ENCODE results near the gene PIGQ. TPM values are rescaled to one million over a fixed set of nuclear protein-coding genes. Genes with fewer than 3 reads are reported as not detected.
"Not testable (repeated sequence)": the region's sequence is repeated elsewhere in the genome, so short reads cannot be mapped to it uniquely, and the experiment has no call there.

Gene PIGQ
- total and polyA plus RNA-seq, 9 donors: 12.2 to 23.2 (median 17.8) TPM

- DNase-seq: no peak
- Histone ChIP-seq H3K4me1 (ENCODE audit: control insufficient read depth, insufficient read depth, low read length) (peaks cover 28% of the 10 kb centered on the region), H3K36me3 (ENCODE audit: control insufficient read depth, insufficient read depth, low read length) (peaks cover 20% of the 10 kb centered on the region), H3K27ac (ENCODE audit: low read length) (no peak overlapping the region), H3K4me3 (ENCODE audit: low read length) (no peak overlapping the region), H3K9me3 (replicated peaks; ENCODE audit: control insufficient read depth, low read depth, low read length) (no peaks in the 10 kb centered on the region), H3K27me3 (ENCODE audit: control insufficient read depth, insufficient read depth, low read length) (no peaks in the 10 kb centered on the region)
- WGBS (ENCODE audit: insufficient coverage): 93% methylated on average over 5 of the region's 9 CpGs
Observed at GRCh38 chr16:593406-593805, 23.6 kb downstream of the PIGQ start.

GRCh38 chr16:593807-594206, 24.0 kb downstream of the PIGQ start:
- DNase-seq: no peak
- 85% methylated on average over 15 of the region's 16 CpGs for WGBS (ENCODE audit: insufficient coverage)
- H3K9me3 ChIP-seq (replicated peaks; ENCODE audit: control insufficient read depth, low read depth, low read length): no peaks in the 10 kb centered on the region
- no peaks in the 10 kb centered on the region for H3K27me3 ChIP-seq (ENCODE audit: control insufficient read depth, insufficient read depth, low read length)
- H3K36me3 ChIP-seq (ENCODE audit: control insufficient read depth, insufficient read depth, low read length): peaks cover 21% of the 10 kb centered on the region
- no peak overlapping the region for H3K27ac ChIP-seq (ENCODE audit: low read length)
- peaks cover 25% of the 10 kb centered on the region for H3K4me1 ChIP-seq (ENCODE audit: control insufficient read depth, insufficient read depth, low read length)
- no peak overlapping the region for H3K4me3 ChIP-seq (ENCODE audit: low read length)

GRCh38 chr16:595094-595528, 25.3 kb downstream of the PIGQ start:
- Histone ChIP-seq H3K27ac (ENCODE audit: low read length) (no peak overlapping the region), H3K4me3 (ENCODE audit: low read length) (no peak overlapping the region), H3K9me3 (replicated peaks; ENCODE audit: control insufficient read depth, low read depth, low read length) (no peaks in the 10 kb centered on the region), H3K4me1 (ENCODE audit: control insufficient read depth, insufficient read depth, low read length) (peaks cover 25% of the 10 kb centered on the region), H3K27me3 (ENCODE audit: control insufficient read depth, insufficient read depth, low read length) (no peaks in the 10 kb centered on the region), H3K36me3 (ENCODE audit: control insufficient read depth, insufficient read depth, low read length) (peaks cover 28% of the 10 kb centered on the region)
- no peak for DNase-seq
- WGBS (ENCODE audit: insufficient coverage): 76% methylated on average over 5 of the region's 18 CpGs

- Histone ChIP-seq H3K4me3 (ENCODE audit: low read length) (no peak overlapping the region), H3K36me3 (ENCODE audit: control insufficient read depth, insufficient read depth, low read length) (peaks cover 28% of the 10 kb centered on the region), H3K4me1 (ENCODE audit: control insufficient read depth, insufficient read depth, low read length) (peaks cover 17% of the 10 kb centered on the region), H3K27ac (ENCODE audit: low read length) (no peak overlapping the region), H3K27me3 (ENCODE audit: control insufficient read depth, insufficient read depth, low read length) (no peaks in the 10 kb centered on the region), H3K9me3 (replicated peaks; ENCODE audit: control insufficient read depth, low read depth, low read length) (no peaks in the 10 kb centered on the region)
- no peak for DNase-seq
- WGBS (ENCODE audit: insufficient coverage): 86% methylated on average over 34 of the region's 34 CpGs
Observed at GRCh38 chr16:595942-596735, 26.4 kb downstream of the PIGQ start.

GRCh38 chr16:596736-597060, 26.9 kb downstream of the PIGQ start:
- H3K36me3 ChIP-seq (ENCODE audit: control insufficient read depth, insufficient read depth, low read length): peaks cover 32% of the 10 kb centered on the region
- H3K4me1 ChIP-seq (ENCODE audit: control insufficient read depth, insufficient read depth, low read length): peaks cover 15% of the 10 kb centered on the region

GRCh38 chr16:597655-598054, 27.9 kb downstream of the PIGQ start:
- WGBS (ENCODE audit: insufficient coverage): 92% methylated on average over 2 of the region's 7 CpGs
- peaks cover 28% of the 10 kb centered on the region for H3K36me3 ChIP-seq (ENCODE audit: control insufficient read depth, insufficient read depth, low read length)
- H3K4me3 ChIP-seq (ENCODE audit: low read length); H3K9me3 ChIP-seq (replicated peaks; ENCODE audit: control insufficient read depth, low read depth, low read length); H3K27ac ChIP-seq (ENCODE audit: low read length); DNase-seq; H3K27me3 ChIP-seq (ENCODE audit: control insufficient read depth, insufficient read depth, low read length): not testable (repeated sequence)
- peaks cover 13% of the 10 kb centered on the region for H3K4me1 ChIP-seq (ENCODE audit: control insufficient read depth, insufficient read depth, low read length)

More at GRCh38 chr16:596736-597060, 26.9 kb downstream of the PIGQ start:
- H3K27ac ChIP-seq (ENCODE audit: low read length): no peak overlapping the region
- H3K27me3 ChIP-seq (ENCODE audit: control insufficient read depth, insufficient read depth, low read length): no peaks in the 10 kb centered on the region
- H3K9me3 ChIP-seq (replicated peaks; ENCODE audit: control insufficient read depth, low read depth, low read length): no peaks in the 10 kb centered on the region
- no peak for DNase-seq
- H3K4me3 ChIP-seq (ENCODE audit: low read length): no peak overlapping the region
- 97% methylated on average over 12 of the region's 12 CpGs for WGBS (ENCODE audit: insufficient coverage)

- Histone ChIP-seq H3K36me3 (ENCODE audit: control insufficient read depth, insufficient read depth, low read length) (peaks cover 18% of the 10 kb centered on the region), H3K4me1 (ENCODE audit: control insufficient read depth, insufficient read depth, low read length) (peaks cover 6% of the 10 kb centered on the region), H3K9me3 (replicated peaks; ENCODE audit: control insufficient read depth, low read depth, low read length) (no peaks in the 10 kb centered on the region), H3K4me3 (ENCODE audit: low read length) (no peak overlapping the region), H3K27me3 (ENCODE audit: control insufficient read depth, insufficient read depth, low read length) (no peaks in the 10 kb centered on the region), H3K27ac (ENCODE audit: low read length) (no peak overlapping the region)
- DNase-seq: no peak
- WGBS (ENCODE audit: insufficient coverage): 98% methylated on average over 37 of the region's 43 CpGs
Observed at GRCh38 chr16:598823-599739, 29.3 kb downstream of the PIGQ start.

- peaks cover 4% of the 10 kb centered on the region for H3K9me3 ChIP-seq (replicated peaks; ENCODE audit: control insufficient read depth, low read depth, low read length)
- H3K4me1 ChIP-seq (ENCODE audit: control insufficient read depth, insufficient read depth, low read length): peaks cover 5% of the 10 kb centered on the region
- no CpG with 5 or more reads among the region's 7 CpGs for WGBS (ENCODE audit: insufficient coverage)
- H3K36me3 ChIP-seq (ENCODE audit: control insufficient read depth, insufficient read depth, low read length): peaks cover 18% of the 10 kb centered on the region
- no peak for DNase-seq
- H3K27ac ChIP-seq (ENCODE audit: low read length): no peak overlapping the region
- no peaks in the 10 kb centered on the region for H3K27me3 ChIP-seq (ENCODE audit: control insufficient read depth, insufficient read depth, low read length)
- H3K4me3 ChIP-seq (ENCODE audit: low read length): no peak overlapping the region
Observed at GRCh38 chr16:600781-601180, 31.0 kb downstream of the PIGQ start.

GRCh38 chr16:603933-604332, 34.2 kb downstream of the PIGQ start:
- WGBS (ENCODE audit: insufficient coverage): no CpG with 5 or more reads among the region's 5 CpGs

GRCh38 chr16:606656-607307, 37.0 kb downstream of the PIGQ start:
- Histone ChIP-seq H3K9me3 (replicated peaks; ENCODE audit: control insufficient read depth, low read depth, low read length) (peaks cover 4% of the 10 kb centered on the region), H3K36me3 (ENCODE audit: control insufficient read depth, insufficient read depth, low read length) (no peaks in the 10 kb centered on the region), H3K27me3 (ENCODE audit: control insufficient read depth, insufficient read depth, low read length) (no peaks in the 10 kb centered on the region), H3K4me3 (ENCODE audit: low read length) (no peak overlapping the region), H3K27ac (ENCODE audit: low read length) (no peak overlapping the region), H3K4me1 (ENCODE audit: control insufficient read depth, insufficient read depth, low read length) (peaks cover 4% of the 10 kb centered on the region)
- no peak for DNase-seq
- WGBS (ENCODE audit: insufficient coverage): 94% methylated on average over 15 of the region's 22 CpGs

More at GRCh38 chr16:603933-604332, 34.2 kb downstream of the PIGQ start:
- Histone ChIP-seq H3K4me1 (ENCODE audit: control insufficient read depth, insufficient read depth, low read length) (no peaks in the 10 kb centered on the region), H3K27me3 (ENCODE audit: control insufficient read depth, insufficient read depth, low read length) (no peaks in the 10 kb centered on the region), H3K9me3 (replicated peaks; ENCODE audit: control insufficient read depth, low read depth, low read length) (peaks cover 4% of the 10 kb centered on the region), H3K36me3 (ENCODE audit: control insufficient read depth, insufficient read depth, low read length) (peaks cover 9% of the 10 kb centered on the region), H3K27ac (ENCODE audit: low read length) (no peak overlapping the region), H3K4me3 (ENCODE audit: low read length) (no peak overlapping the region)
- no peak for DNase-seq
